Caki2 (cell line): ENCODE results near the gene STRA8. TPM values are rescaled to one million over a fixed set of nuclear protein-coding genes. Genes with fewer than 3 reads are reported as not detected.

Experiments used
- DNase-seq: peaks from one replicate; pipeline ENCODE4 v3.0.0-alpha.2; 2015; ENCODE audit warnings: low read depth
- in situ Hi-C: cut with HindIII; loops from 2 replicates; pipeline ENCODE4 v1.10.0; 2016; ENCODE audit warnings: low sequenced_read_pairs, low pct_unique_long_range_greater_than_20kb, mixed read lengths
- total RNA-seq: library from RNA; depleted of rRNA; stranded (reverse); fragments of >200 nt; shearing (Covaris generic); gene quantifications from 2 replicates; pipeline ENCODE4 v1.2.3, GENCODE V29; 2014; ENCODE audit warnings: low replicate concordance; rRNA removed

Gene STRA8
- total RNA-seq, 1 experiment from 2014 or later, result not detected

GRCh38 chr7:135281363-135281949 lies 47.8 kb downstream of the STRA8 start:
- in situ Hi-C loops, result no loop called here
- DNase-seq, result peak; percentile 55

- no peak for DNase-seq
- in situ Hi-C loops, result no loop called here
Measured at GRCh38 chr7:135282561-135283254, 49.1 kb downstream of the STRA8 start.

- no peak for DNase-seq
- in situ Hi-C loops, result no loop called here
Measured at GRCh38 chr7:135283959-135284638, 50.5 kb downstream of the STRA8 start.

- in situ Hi-C loops, result no loop called here
- no peak for DNase-seq
Measured at GRCh38 chr7:135285547-135286233, 52.1 kb downstream of the STRA8 start.

GRCh38 chr7:135286876-135287275 lies 53.2 kb downstream of the STRA8 start:
- DNase-seq, result no peak
- in situ Hi-C loops, result no loop called here

- no peak for DNase-seq
- in situ Hi-C loops, result no loop called here
Measured at GRCh38 chr7:135290594-135290993, 57.0 kb downstream of the STRA8 start.

GRCh38 chr7:135291809-135292253 lies 58.2 kb downstream of the STRA8 start:
- peak; percentile 85 for DNase-seq
- in situ Hi-C loops, result no loop called here

- in situ Hi-C loops, result no loop called here
- DNase-seq, result no peak
Measured at GRCh38 chr7:135299235-135299634, 65.6 kb downstream of the STRA8 start.

- in situ Hi-C loops, result no loop called here
- no peak for DNase-seq
Measured at GRCh38 chr7:135300913-135301765, 67.5 kb downstream of the STRA8 start.

Other genes starting within 250 kb of the STRA8 start
- 0.81 and 1.5 TPM in 2 replicates for gene AGBL3, start 247.3 kb upstream of the STRA8 start, total RNA-seq
- 0.81 and 0.98 TPM in 2 replicates for gene TMEM140, start 85.8 kb upstream of the STRA8 start, total RNA-seq
- 78.9 and 131 TPM in 2 replicates for gene CYREN, start 63.1 kb upstream of the STRA8 start, total RNA-seq
- gene WDR91, start 22.3 kb upstream of the STRA8 start, total RNA-seq, result 13.1 and 19.4 TPM in 2 replicates